K562 (cell line): ENCODE measurements around the gene C1orf21. TPM values are rescaled to one million over a fixed set of nuclear protein-coding genes. Genes with fewer than 3 reads are reported as not detected.

Source experiments
- ATAC-seq: fragments of 200-7000 bp; cut with Tn5 transposase; 3 replicates; pipeline ENCODE4 v1.9.1; 2020; ENCODE audit warnings: moderate library complexity
- BruUV-seq: library from RNA; stranded (reverse); fragments of 400-500 nt; replicated peaks from 2 replicates; lab custom pipeline; 2021; lab: Mats Ljungman, UMichigan
- CTCF ChIA-PET: fragments of 300-600 bp; formaldehyde crosslinking; extraction: SDS; loops from one replicate; lab custom pipeline; 2021; ENCODE audit warnings: low intra/inter-chr PET ratio; lab: Yijun Ruan, JAX
- POLR2A ChIA-PET: fragments of 300-600, 350-650 bp; sonication (Branson Sonifier 250); formaldehyde crosslinking; extraction: SDS; loops from one replicate; lab custom pipeline; 2021; ENCODE audit warnings: antibody characterized with exemption, inconsistent platforms; lab: Yijun Ruan, JAX
- DNase-seq, 4 experiments: peaks; one replicate each; pipeline versions ENCODE4 v3.0.0 to v3.0.0-alpha.2; 2011 to 2018; ENCODE audit warnings: low spot score in 3 of 4, mixed read lengths in 3 of 4; ENCODE audit errors: extremely low read depth in 1 of 4
- FAIRE-seq: peaks from 2 replicates; lab custom pipeline; 2011; peaks lifted over from hg19 to GRCh38; lab: Jason Lieb, UNC
- H2AFZ ChIP-seq: 2 replicates; pipeline ENCODE4 v1.6.0; 2011; ENCODE audit warnings: low read depth, low read length, control low read depth, inconsistent platforms
- H3K27ac ChIP-seq: fragments of 200-600 bp; 3 replicates; pipeline ENCODE4 v1.8.0; 2011; ENCODE audit warnings: low read depth, mild to moderate bottlenecking, control low read depth, inconsistent platforms, low read length, moderate library complexity, mixed read lengths; ENCODE audit errors: extremely low read depth
- H3K27me3 ChIP-seq, 2 experiments: fragments of 300-600 bp in 1 of 2; 2 replicates in 1 of 2; 3 replicates in 1 of 2; pipeline versions ENCODE4 v1.6.0 to v1.8.0; 2011; ENCODE audit warnings: inconsistent platforms in 2 of 2, low read length in 2 of 2, mild to moderate bottlenecking in 1 of 2, mixed read lengths in 1 of 2, moderate library complexity in 1 of 2; ENCODE audit not compliant: control insufficient read depth in 2 of 2, insufficient read depth in 2 of 2
- H3K36me3 ChIP-seq: fragments of 300-600 bp; 3 replicates; pipeline ENCODE4 v1.8.0; 2011; ENCODE audit warnings: mild to moderate bottlenecking, low read length, inconsistent platforms; ENCODE audit not compliant: control insufficient read depth, insufficient read depth
- H3K4me1 ChIP-seq, 2 experiments: fragments of 200-600 bp in 1 of 2; replicated peaks in 1 of 2; 2 replicates in 1 of 2; 3 replicates in 1 of 2; pipeline versions ENCODE4 v1.5.1 to v1.8.0; 2011; ENCODE audit warnings: inconsistent platforms in 2 of 2, low read length in 2 of 2, mild to moderate bottlenecking in 1 of 2, mixed read lengths in 1 of 2, moderate library complexity in 1 of 2; ENCODE audit not compliant: control insufficient read depth in 2 of 2, insufficient read depth in 2 of 2
- H3K4me2 ChIP-seq: 2 replicates; pipeline ENCODE4 v1.6.1; 2011; ENCODE audit warnings: low read length, control low read depth, inconsistent platforms, mixed read lengths; ENCODE audit not compliant: insufficient read depth
- H3K4me3 ChIP-seq: fragments of 200-600 bp; sonication (generic), shearing (Covaris generic); 2 replicates; pipeline ENCODE4 v1.5.1; 2016; ENCODE audit warnings: control low read depth, inconsistent platforms
- H3K79me2 ChIP-seq: fragments of 200-600 bp; 3 replicates; pipeline ENCODE4 v1.8.0; 2011; ENCODE audit warnings: low read length, inconsistent platforms; ENCODE audit not compliant: control insufficient read depth, insufficient read depth
- H3K9ac ChIP-seq, 2 experiments: 2 replicates each; pipeline versions ENCODE4 v1.6.0 to v1.6.1; 2011; ENCODE audit warnings: low read depth in 2 of 2, low read length in 2 of 2, control low read depth in 1 of 2, inconsistent platforms in 1 of 2, mild to moderate bottlenecking in 1 of 2, mixed read lengths in 1 of 2; ENCODE audit not compliant: insufficient read depth in 1 of 2
- H3K9me1 ChIP-seq: one replicate; pipeline ENCODE4 v1.6.0; 2011; ENCODE audit warnings: inconsistent platforms, mild to moderate bottlenecking, low read length, moderate library complexity; ENCODE audit not compliant: control insufficient read depth, insufficient read depth
- H3K9me3 ChIP-seq: replicated peaks from 2 replicates; pipeline ENCODE4 v1.5.1; 2011; ENCODE audit warnings: low read depth, low read length, inconsistent platforms; ENCODE audit not compliant: control insufficient read depth, insufficient read depth
- H4K20me1 ChIP-seq: replicated peaks from 2 replicates; pipeline ENCODE4 v1.6.1; 2011; ENCODE audit warnings: low read length, inconsistent platforms, mixed read lengths; ENCODE audit not compliant: control insufficient read depth, insufficient read depth
- ASH1L ChIP-seq: fragments of 450-650 bp; IDR thresholded peaks from 2 replicates; pipeline ENCODE4 v1.6.1; 2018; ENCODE audit warnings: borderline replicate concordance, mild to moderate bottlenecking, low read depth; ENCODE audit not compliant: partially characterized antibody
- BRCA1 ChIP-seq, 2 experiments: fragments of 450-650 bp in 1 of 2; sonication (generic) in 1 of 2; formaldehyde crosslinking in 1 of 2; IDR thresholded peaks; 2 replicates each; pipeline versions ENCODE4 v1.5.0 to v1.6.1; 2017 to 2020; ENCODE audit warnings: mild to moderate bottlenecking in 1 of 2, missing genetic modification reagents in 1 of 2
- CHD2 ChIP-seq: IDR thresholded peaks from 2 replicates; pipeline ENCODE4 v1.6.1; 2011; ENCODE audit warnings: low read depth, low read length
- SPI1 ChIP-seq: IDR thresholded peaks from 2 replicates; pipeline ENCODE4 v1.6.1; 2011; ENCODE audit warnings: low read depth, low read length, control low read depth, borderline replicate concordance
- ZNF3 ChIP-seq: fragments of 250-450 bp; sonication (Bioruptor Pico); IDR thresholded peaks from 2 replicates; pipeline ENCODE4 v1.5.0; 2021; ENCODE audit warnings: mild to moderate bottlenecking, moderate library complexity
- WGBS: fragments of 100-300 bp; shearing (Covaris generic); methylation state at CpG from one replicate; pipeline ENCODE4 v1.1.6; 2016; ENCODE audit warnings: low coverage, mixed read lengths; ENCODE audit not compliant: insufficient coverage; ENCODE audit errors: missing lambda C conversion rate; 5-methylcytosine and 5-hydroxymethylcytosine counted together
- in situ Hi-C: fragments of 300-500 bp; cut with MboI; formaldehyde crosslinking; loops from 4 replicates; pipeline ENCODE4 v1.15.0; 2018; ENCODE audit warnings: inconsistent platforms, mixed read lengths
- intact Hi-C: fragments of 100-400 bp; cut with micrococcal nuclease; formaldehyde crosslinking; loops from 2 replicates; pipeline ENCODE4 v1.14.2; 2022
- polyA plus RNA-seq, 8 experiments: library from polyadenylated mRNA; depleted of rRNA in 4 of 8; stranded (reverse) in 5 of 8; unstranded in 3 of 8; fragments of >200 nt; fragmentation: Nextera tagmentation in 2 of 8; fragmentation: Illumina TruSeq in 1 of 8; extraction: Ambion mirVana in 2 of 8; extraction: Trizol in 1 of 8; gene quantifications; 2 replicates each; pipeline versions ENCODE4 v1.2.1 to v1.2.3, GENCODE V29; 2011 to 2014; ENCODE audit warnings: inconsistent platforms in 1 of 8, missing spikeins in 1 of 8
- total RNA-seq, 7 experiments: library from RNA; depleted of rRNA in 6 of 7; stranded (reverse); fragments of >200 nt in 6 of 7; fragmentation: Illumina TruSeq in 2 of 7; extraction: Trizol in 2 of 7; gene quantifications; 2 replicates each; pipeline versions ENCODE4 v1.2.1 to v1.2.3, GENCODE V29; 2011 to 2021; ENCODE audit warnings: low replicate concordance in 1 of 7
- TF ChIP-seq, protein P1 (sequence below): fragments of 450-650 bp; formaldehyde crosslinking; conservative IDR thresholded peaks from 2 replicates; pipeline ENCODE4 v1.4.0; 2022; ENCODE audit warnings: mild to moderate bottlenecking, missing genetic modification characterization
- TF ChIP-seq, protein P2 (sequence below), 2 experiments: IDR thresholded peaks in 1 of 2; conservative IDR thresholded peaks in 1 of 2; 2 replicates each; pipeline ENCODE4 v1.6.1; 2016; ENCODE audit warnings: low read depth in 2 of 2, mild to moderate bottlenecking in 1 of 2, missing compliant biosample characterization in 1 of 2, missing genetic modification characterization in 1 of 2, moderate library complexity in 1 of 2

The C1orf21 gene
- total and polyA plus RNA-seq, 9 of the 15 experiments (the other 6 are each of a cell fraction or from before 2014, with no cell fraction given) = under 0.01 to 0.31 (median 0.07) TPM

DNA sequence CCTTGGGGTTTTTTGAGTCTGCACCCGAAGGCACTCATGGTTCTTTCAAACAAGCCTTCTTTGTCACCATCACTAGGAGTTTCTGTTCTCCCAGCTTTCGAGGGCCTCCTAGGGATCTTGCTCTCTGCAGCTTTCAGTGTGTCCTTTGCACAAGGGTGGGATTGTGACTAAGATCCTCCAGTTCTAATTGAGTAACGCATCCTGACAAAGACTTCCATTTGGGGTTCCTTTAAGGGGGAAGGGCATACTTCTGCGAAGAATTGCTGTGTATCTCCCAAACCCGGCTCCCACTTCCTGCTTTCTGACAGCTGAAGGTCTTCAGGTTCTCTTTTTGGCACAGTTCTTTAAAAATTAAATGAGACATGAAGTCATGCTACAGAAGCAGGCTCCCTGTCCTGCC, 228.5 kb downstream of the C1orf21 start:
- TF ChIP-seq, protein P1, sequence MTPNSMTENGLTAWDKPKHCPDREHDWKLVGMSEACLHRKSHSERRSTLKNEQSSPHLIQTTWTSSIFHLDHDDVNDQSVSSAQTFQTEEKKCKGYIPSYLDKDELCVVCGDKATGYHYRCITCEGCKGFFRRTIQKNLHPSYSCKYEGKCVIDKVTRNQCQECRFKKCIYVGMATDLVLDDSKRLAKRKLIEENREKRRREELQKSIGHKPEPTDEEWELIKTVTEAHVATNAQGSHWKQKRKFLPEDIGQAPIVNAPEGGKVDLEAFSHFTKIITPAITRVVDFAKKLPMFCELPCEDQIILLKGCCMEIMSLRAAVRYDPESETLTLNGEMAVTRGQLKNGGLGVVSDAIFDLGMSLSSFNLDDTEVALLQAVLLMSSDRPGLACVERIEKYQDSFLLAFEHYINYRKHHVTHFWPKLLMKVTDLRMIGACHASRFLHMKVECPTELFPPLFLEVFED = no peak
- TF ChIP-seq BRCA1 (IDR thresholded peaks at IDR 0.05) (no peak), BRCA1 (CRISPR knock-in tag; IDR thresholded peaks at IDR 0.05) (no peak), ZNF3 (CRISPR knock-in tag) (no peak), CHD2 (no peak), ASH1L (no peak), SPI1 (peak; percentile 3; the same call in 1 of the 2 replicates)
- TF ChIP-seq, protein P2, sequence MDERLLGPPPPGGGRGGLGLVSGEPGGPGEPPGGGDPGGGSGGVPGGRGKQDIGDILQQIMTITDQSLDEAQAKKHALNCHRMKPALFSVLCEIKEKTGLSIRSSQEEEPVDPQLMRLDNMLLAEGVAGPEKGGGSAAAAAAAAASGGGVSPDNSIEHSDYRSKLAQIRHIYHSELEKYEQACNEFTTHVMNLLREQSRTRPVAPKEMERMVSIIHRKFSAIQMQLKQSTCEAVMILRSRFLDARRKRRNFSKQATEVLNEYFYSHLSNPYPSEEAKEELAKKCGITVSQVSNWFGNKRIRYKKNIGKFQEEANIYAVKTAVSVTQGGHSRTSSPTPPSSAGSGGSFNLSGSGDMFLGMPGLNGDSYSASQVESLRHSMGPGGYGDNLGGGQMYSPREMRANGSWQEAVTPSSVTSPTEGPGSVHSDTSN (CRISPR knock-in tag; IDR thresholded peaks at IDR 0.05; ENCODE audit: low read depth) = no peak
- TF ChIP-seq, protein P2 (tag; conservative IDR thresholded peaks at IDR 0.05; ENCODE audit: low read depth) = no peak
- DNase-seq (no peak), ATAC-seq (no peak), FAIRE-seq (no peak)
- in situ Hi-C loops = no loop called here
- no peaks in the 10 kb centered on the region for H4K20me1 ChIP-seq
- ChIA-PET CTCF (no interaction called here), POLR2A (no interaction called here)
- H3K36me3 ChIP-seq = no peaks in the 10 kb centered on the region
- H3K27ac ChIP-seq = no peak overlapping the region
- no peak overlapping the region for H3K4me3 ChIP-seq
- no TSS peak for BruUV-seq
- peaks cover 7 to 10% of the 10 kb centered on the region in 2 experiments; a peak in 1 of 5 replicates for H3K27me3 ChIP-seq
- no peaks in the 10 kb centered on the region for H3K9me3 ChIP-seq
- no peak overlapping the region for H3K9ac ChIP-seq
- no peak overlapping the region for H2AFZ ChIP-seq
- H3K9me1 ChIP-seq = no peaks in the 10 kb centered on the region
- H3K4me2 ChIP-seq = no peak overlapping the region
- no peaks in the 10 kb centered on the region for H3K79me2 ChIP-seq
- intact Hi-C loops = no loop called here
- under 1% methylated on average over 5 of the region's 5 CpGs for WGBS
- no peaks in the 10 kb centered on the region; a peak in 1 of 5 replicates for H3K4me1 ChIP-seq
